Endothelial cell of umbilical vein (primary cell): Measurements from ENCODE around the gene AFF1. TPM values are rescaled to one million over a fixed set of nuclear protein-coding genes. Genes with fewer than 3 reads are reported as not detected.

Experiments
- BruUV-seq: library from RNA; stranded (reverse); fragments of 400-500 nt; replicated peaks from 2 replicates; lab custom pipeline; 2021; lab: Mats Ljungman, UMichigan
- CTCF ChIA-PET: fragments of 300-600, 350-600 bp; sonication (Branson Sonifier 250); formaldehyde crosslinking; loops from one replicate; lab custom pipeline; 2021; ENCODE audit warnings: antibody characterized with exemption, inconsistent platforms; lab: Charles Lee
- POLR2A ChIA-PET: fragments of 300-600, 350-600 bp; sonication (Branson Sonifier 250); formaldehyde crosslinking; loops from one replicate; lab custom pipeline; 2021; ENCODE audit warnings: antibody characterized with exemption, inconsistent platforms; lab: Charles Lee
- DNase-seq: peaks from one replicate; pipeline ENCODE4 v3.0.0-alpha.2; 2011; ENCODE audit warnings: low read depth, low spot score
- FAIRE-seq: peaks from 2 replicates; lab custom pipeline; 2011; peaks lifted over from hg19 to GRCh38; lab: Jason Lieb, UNC
- H2AFZ ChIP-seq: 2 replicates; pipeline ENCODE4 v1.6.0; 2012; ENCODE audit warnings: low read depth, low read length, control low read depth, inconsistent platforms
- H3K27ac ChIP-seq: 2 replicates; pipeline ENCODE4 v1.5.1; 2011; ENCODE audit warnings: low read depth, mild to moderate bottlenecking, control low read depth, low read length, moderate library complexity; ENCODE audit not compliant: insufficient read depth
- H3K27me3 ChIP-seq, 2 experiments: 2 replicates each; pipeline versions ENCODE4 v1.6.0 to v1.6.1; 2011; ENCODE audit warnings: low read length in 2 of 2, mixed read lengths in 1 of 2; ENCODE audit not compliant: control insufficient read depth in 2 of 2, insufficient read depth in 2 of 2
- H3K36me3 ChIP-seq, 2 experiments: 2 replicates in 1 of 2; 3 replicates in 1 of 2; pipeline ENCODE4 v1.5.1; 2011; ENCODE audit warnings: low read length in 2 of 2, mild to moderate bottlenecking in 1 of 2, moderate library complexity in 1 of 2; ENCODE audit not compliant: control insufficient read depth in 2 of 2, insufficient read depth in 2 of 2; ENCODE audit errors: extremely low read depth in 1 of 2
- H3K4me1 ChIP-seq: 3 replicates; pipeline ENCODE4 v1.5.1; 2011; ENCODE audit warnings: mild to moderate bottlenecking, low read length; ENCODE audit not compliant: control insufficient read depth, insufficient read depth; ENCODE audit errors: extremely low read depth
- H3K4me2 ChIP-seq: 2 replicates; pipeline ENCODE4 v1.6.1; 2011; ENCODE audit warnings: low read length, control low read depth, mixed read lengths; ENCODE audit not compliant: insufficient read depth
- H3K4me3 ChIP-seq, 3 experiments: fragments of 200-600 bp in 1 of 3; sonication (generic), shearing (Covaris generic) in 1 of 3; replicated peaks in 1 of 3; 2 replicates each; pipeline ENCODE4 v1.5.1; 2011 to 2016; ENCODE audit warnings: control low read depth in 3 of 3, low read length in 3 of 3, mild to moderate bottlenecking in 2 of 3, inconsistent platforms in 1 of 3, low read depth in 1 of 3, moderate library complexity in 1 of 3; ENCODE audit not compliant: insufficient read depth in 1 of 3
- H3K79me2 ChIP-seq: 2 replicates; pipeline ENCODE4 v1.6.0; 2012; ENCODE audit warnings: low read length, inconsistent platforms; ENCODE audit not compliant: control insufficient read depth, insufficient read depth
- H3K9ac ChIP-seq: replicated peaks from 2 replicates; pipeline ENCODE3; 2011; ENCODE audit warnings: low read length, control low read depth; ENCODE audit not compliant: insufficient read depth; ENCODE audit errors: extremely low read depth
- H3K9me1 ChIP-seq: replicated peaks from 3 replicates; pipeline ENCODE4 v1.6.0; 2011; ENCODE audit warnings: mild to moderate bottlenecking, low read length; ENCODE audit not compliant: control insufficient read depth, insufficient read depth; ENCODE audit errors: extremely low read depth
- H3K9me3 ChIP-seq: replicated peaks from 2 replicates; pipeline ENCODE4 v1.5.1; 2012; ENCODE audit warnings: low read length, inconsistent platforms; ENCODE audit not compliant: control insufficient read depth, insufficient read depth
- H4K20me1 ChIP-seq: replicated peaks from 2 replicates; pipeline ENCODE3; 2011; ENCODE audit warnings: mild to moderate bottlenecking, low read length; ENCODE audit not compliant: control insufficient read depth, insufficient read depth; ENCODE audit errors: extremely low read depth
- JUN ChIP-seq: IDR thresholded peaks from 2 replicates; pipeline ENCODE4 v1.6.1; 2011; ENCODE audit warnings: borderline replicate concordance, low read depth; ENCODE audit not compliant: insufficient read length, insufficient read depth
- POLR2AphosphoS5 ChIP-seq: IDR thresholded peaks from 2 replicates; pipeline ENCODE4 v1.6.1; 2012; ENCODE audit warnings: low read depth, mild to moderate bottlenecking, control low read depth, low read length, moderate library complexity; ENCODE audit not compliant: insufficient read depth
- dilution Hi-C: fragments of 300-500 bp; cut with MboI; formaldehyde crosslinking; loops from one replicate; pipeline ENCODE4 v1.15.0; 2019; ENCODE audit warnings: low sequenced_read_pairs; ENCODE audit not compliant: extremely low pct_ligation_motif_present
- intact Hi-C: fragments of 100-400 bp; cut with micrococcal nuclease; formaldehyde crosslinking; loops from one replicate; pipeline ENCODE4 v1.10.0; 2022
- polyA plus RNA-seq, 4 experiments: library from polyadenylated mRNA; depleted of rRNA in 3 of 4; stranded (reverse) in 3 of 4; unstranded in 1 of 4; fragments of >200 nt; gene quantifications; 2 replicates each; pipeline versions ENCODE4 v1.2.1 to v1.2.3, GENCODE V29; 2011 to 2012; ENCODE audit warnings: missing spikeins in 1 of 4
- total RNA-seq: library from RNA; stranded (reverse); gene quantifications from 2 replicates; pipeline ENCODE4 v1.2.3, GENCODE V29; 2021
- TF ChIP-seq, protein P1 (sequence below), 2 donors: IDR thresholded peaks; 1 replicate in 1 of 2; 2 replicates in 1 of 2; pipeline ENCODE4 v1.5.1; 2011; ENCODE audit warnings: low read length in 2 of 2, mild to moderate bottlenecking in 2 of 2, moderate library complexity in 2 of 2, control low read depth in 1 of 2, inconsistent platforms in 1 of 2, low read depth in 1 of 2; ENCODE audit not compliant: insufficient read depth in 1 of 2; ENCODE audit errors: extremely low read depth in 1 of 2

Gene AFF1
- total and polyA plus RNA-seq, 2 donors (not counting 3 experiments of a cell fraction or from before 2014, with no cell fraction given): 26.2 to 106 TPM

DNA sequence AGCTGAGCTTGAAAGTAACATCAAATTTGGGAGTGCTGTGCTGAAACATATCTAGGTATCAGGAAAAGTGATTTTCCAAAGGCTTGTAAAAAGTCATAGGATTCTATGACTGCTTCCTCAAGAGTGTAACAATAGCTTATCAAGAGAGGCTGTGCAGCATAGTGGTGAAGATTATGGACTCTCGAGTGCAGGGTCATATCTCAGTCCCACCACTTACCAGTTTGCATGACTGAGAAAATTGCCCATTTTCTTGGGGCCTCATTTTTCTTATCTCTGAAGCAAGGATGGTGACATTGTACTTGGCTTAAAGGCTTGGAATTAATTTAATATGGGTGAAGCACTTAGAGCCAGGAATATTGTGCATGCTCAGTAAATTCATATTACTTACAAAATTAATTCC, 57.2 kb downstream of the AFF1 start:
- intact Hi-C loops: loop anchor here (1.0 to 2.0 kb wide), 2 partner anchors 7 to 15 kb away; no protein-coding TSS in a partner anchor
- dilution Hi-C loops: no loop called here
- DNase-seq: no peak
- Histone ChIP-seq H3K79me2 (peaks cover 7% of the 10 kb centered on the region), H3K4me3 (no peak overlapping the region), H3K9me1 (no peaks in the 10 kb centered on the region), H4K20me1 (no peaks in the 10 kb centered on the region), H3K9me3 (no peaks in the 10 kb centered on the region), H2AFZ (no peak overlapping the region), H3K27ac (no peak overlapping the region), H3K4me1 (no peaks in the 10 kb centered on the region), H3K4me2 (no peak overlapping the region), H3K27me3 (no peaks in the 10 kb centered on the region), H3K36me3 (no peaks in the 10 kb centered on the region), H3K9ac (no peak overlapping the region)
- BruUV-seq: no TSS peak
- POLR2A ChIA-PET: interaction anchor here (0.9 kb wide), 1 partner anchor 14 kb away, joined by 3 read pairs; no protein-coding TSS in a partner anchor
- no peak for TF ChIP-seq POLR2AphosphoS5
- CTCF ChIA-PET: interaction anchor here (1.0 kb wide), 1 partner anchor 496 kb away, joined by 3 read pairs; no protein-coding TSS in a partner anchor
- no peak for FAIRE-seq

DNA sequence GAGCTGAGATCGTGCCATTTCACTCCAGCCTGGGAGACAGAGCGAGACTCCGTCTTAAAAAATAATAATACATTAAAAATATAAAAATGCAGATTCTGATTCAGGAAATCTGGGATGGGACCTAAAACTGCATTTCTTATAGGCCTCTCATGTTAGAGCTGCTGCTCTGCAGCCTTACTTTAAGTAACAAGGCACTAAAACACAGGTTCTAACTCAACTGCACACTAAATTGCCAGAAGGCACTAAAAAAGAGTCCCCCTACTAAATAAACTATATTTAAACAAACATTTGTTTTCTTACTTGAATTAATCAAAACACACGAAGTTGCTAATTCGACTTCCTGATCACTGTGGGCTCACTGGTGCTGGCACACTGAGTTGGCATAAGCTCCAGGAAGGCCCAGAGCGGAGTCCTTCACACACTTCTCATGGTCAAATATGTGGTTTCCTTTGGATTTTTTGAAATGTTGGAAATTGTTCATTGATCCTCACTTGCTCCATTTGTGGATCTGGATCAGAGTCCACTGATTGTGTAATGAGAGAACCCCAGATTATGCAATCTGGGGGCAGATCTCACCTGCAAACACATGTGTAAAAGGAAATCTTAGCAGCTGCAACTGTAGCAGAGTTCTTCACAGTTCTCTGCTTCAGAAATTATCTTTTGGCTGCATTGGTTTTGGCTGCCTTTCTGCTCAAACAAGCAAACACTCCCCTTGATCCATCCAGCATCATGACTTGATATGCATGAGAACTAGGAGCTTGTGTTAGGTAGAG, 59.3 kb downstream of the AFF1 start:
- POLR2A ChIA-PET: no interaction called here
- Histone ChIP-seq H3K4me2 (no peak overlapping the region), H3K4me3 (no peak overlapping the region), H3K9ac (no peak overlapping the region), H3K36me3 (no peaks in the 10 kb centered on the region), H3K9me1 (no peaks in the 10 kb centered on the region), H3K27me3 (no peaks in the 10 kb centered on the region), H3K4me1 (peaks cover 5% of the 10 kb centered on the region), H3K27ac (no peak overlapping the region), H3K79me2 (peaks cover 4% of the 10 kb centered on the region), H4K20me1 (no peaks in the 10 kb centered on the region), H2AFZ (no peak overlapping the region), H3K9me3 (no peaks in the 10 kb centered on the region)
- no peak for FAIRE-seq
- intact Hi-C loops (no loop called here), dilution Hi-C loops (no loop called here)
- TF ChIP-seq, protein P1, sequence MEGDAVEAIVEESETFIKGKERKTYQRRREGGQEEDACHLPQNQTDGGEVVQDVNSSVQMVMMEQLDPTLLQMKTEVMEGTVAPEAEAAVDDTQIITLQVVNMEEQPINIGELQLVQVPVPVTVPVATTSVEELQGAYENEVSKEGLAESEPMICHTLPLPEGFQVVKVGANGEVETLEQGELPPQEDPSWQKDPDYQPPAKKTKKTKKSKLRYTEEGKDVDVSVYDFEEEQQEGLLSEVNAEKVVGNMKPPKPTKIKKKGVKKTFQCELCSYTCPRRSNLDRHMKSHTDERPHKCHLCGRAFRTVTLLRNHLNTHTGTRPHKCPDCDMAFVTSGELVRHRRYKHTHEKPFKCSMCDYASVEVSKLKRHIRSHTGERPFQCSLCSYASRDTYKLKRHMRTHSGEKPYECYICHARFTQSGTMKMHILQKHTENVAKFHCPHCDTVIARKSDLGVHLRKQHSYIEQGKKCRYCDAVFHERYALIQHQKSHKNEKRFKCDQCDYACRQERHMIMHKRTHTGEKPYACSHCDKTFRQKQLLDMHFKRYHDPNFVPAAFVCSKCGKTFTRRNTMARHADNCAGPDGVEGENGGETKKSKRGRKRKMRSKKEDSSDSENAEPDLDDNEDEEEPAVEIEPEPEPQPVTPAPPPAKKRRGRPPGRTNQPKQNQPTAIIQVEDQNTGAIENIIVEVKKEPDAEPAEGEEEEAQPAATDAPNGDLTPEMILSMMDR (IDR thresholded peaks at IDR 0.05; ENCODE audit: extremely low read depth in 1 of 2, insufficient read depth in 1 of 2, low read depth in 1 of 2, low read length in 2 of 2): no peak
- no peak for TF ChIP-seq JUN
- TF ChIP-seq POLR2AphosphoS5: no peak
- BruUV-seq: no TSS peak
- CTCF ChIA-PET: no interaction called here
- no peak for DNase-seq
